Transverse colon (tissue), 4 donors: ENCODE data around the gene SP6.

ENCODE experiments used
- CTCF ChIP-seq, 5 experiments: fragments of 200-600 bp in 3 of 5; fragments of 450-650 bp in 2 of 5; sonication (generic) in 3 of 5; IDR thresholded peaks; 1 replicate in 2 of 5; 2 replicates in 3 of 5; pipeline ENCODE4 v1.5.1; 2016 to 2017; ENCODE audit warnings: antibody characterized with exemption in 5 of 5, inconsistent platforms in 3 of 5, mild to moderate bottlenecking in 2 of 5, moderate library complexity in 1 of 5
- EP300 ChIP-seq: sonication (generic); formaldehyde crosslinking; IDR thresholded peaks from one replicate; pipeline ENCODE4 v1.6.1; 2017; ENCODE audit warnings: antibody characterized with exemption, low read depth
- POLR2A ChIP-seq: fragments of 450-650 bp; IDR thresholded peaks from one replicate; pipeline ENCODE4 v1.6.1; 2016; ENCODE audit warnings: antibody characterized with exemption, mild to moderate bottlenecking, moderate library complexity
- POLR2AphosphoS5 ChIP-seq, 3 donors: sonication (generic); formaldehyde crosslinking; IDR thresholded peaks; one replicate each; pipeline ENCODE4 v1.6.1; 2016; ENCODE audit warnings: antibody characterized with exemption in 3 of 3

DNA sequence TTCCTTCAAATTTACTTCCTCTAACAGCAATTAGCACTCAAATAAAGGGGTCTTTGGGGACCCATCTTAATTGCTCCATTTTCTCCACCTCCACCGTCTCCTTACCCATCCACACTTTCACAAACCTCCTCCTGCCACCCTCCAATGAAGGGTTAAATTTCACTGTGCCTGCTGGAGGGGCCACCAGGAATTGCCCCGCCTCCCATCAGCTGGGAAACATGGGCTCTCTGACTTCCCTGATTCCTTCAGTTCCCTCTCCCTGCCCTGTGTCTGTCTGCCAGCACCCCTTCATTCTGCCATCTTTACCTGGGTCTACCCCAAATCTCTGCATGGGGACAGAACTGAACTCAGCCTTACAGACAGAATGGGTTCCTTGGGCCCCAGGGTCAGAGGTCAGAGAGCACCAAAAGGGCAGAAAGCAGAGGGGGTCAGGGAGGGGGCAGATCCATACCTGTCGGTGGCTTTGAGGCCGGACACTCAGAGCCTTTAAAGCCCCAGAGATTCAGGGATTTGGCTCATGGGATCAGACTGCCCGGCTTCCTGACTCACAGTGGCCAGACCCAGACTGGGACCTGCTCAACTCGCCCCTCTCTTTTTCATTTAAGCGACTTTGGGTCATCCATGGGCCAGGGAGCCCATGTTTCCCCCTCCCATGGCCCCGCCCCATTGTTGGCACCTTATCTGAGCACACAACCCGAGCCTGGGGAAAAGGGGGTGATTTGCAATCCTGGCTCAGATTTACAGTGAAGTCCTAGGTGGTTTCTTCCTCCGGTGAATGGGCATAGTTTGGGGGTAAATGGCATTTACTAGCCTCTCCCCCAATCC, 27.5 kb upstream of the SP6 start:
- no peak for TF ChIP-seq CTCF (IDR thresholded peaks at IDR 0.05)
- no peak for TF ChIP-seq POLR2A
- TF ChIP-seq EP300: no peak
- TF ChIP-seq POLR2AphosphoS5 (IDR thresholded peaks at IDR 0.05): no peak
